GM12875 (cell line): ENCODE measurements around the gene ZDHHC11B.

Experiments used
- H3K4me3 ChIP-seq: one replicate; pipeline ENCODE4 v1.5.1; 2011; ENCODE audit warnings: low read depth, low read length, control low read depth
- TF ChIP-seq, protein P1 (sequence below): IDR thresholded peaks from 2 replicates; pipeline ENCODE4 v1.5.1; 2011; ENCODE audit warnings: low read depth, mild to moderate bottlenecking, control low read depth, inconsistent platforms, low read length, moderate library complexity, borderline replicate concordance; ENCODE audit not compliant: insufficient read depth

ZDHHC11B gene

DNA sequence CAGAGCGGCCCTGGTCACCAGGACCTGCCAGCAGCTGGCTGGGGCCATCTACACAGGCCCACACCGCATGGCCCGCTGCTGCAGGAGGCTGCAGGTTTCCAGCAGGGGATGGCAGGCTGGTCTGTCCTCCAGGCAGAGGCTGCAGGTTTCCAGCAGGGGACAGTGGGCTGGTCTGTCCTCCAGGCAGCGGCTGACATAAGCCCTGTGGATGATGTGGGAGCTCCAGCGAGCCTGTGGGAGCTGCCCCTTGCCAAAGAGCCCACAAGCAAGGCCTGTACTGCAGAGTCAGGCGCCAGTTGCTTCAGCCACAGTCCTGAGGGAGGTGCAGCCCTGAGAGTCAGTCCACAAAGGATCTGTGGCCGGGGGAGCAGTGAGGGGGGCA lies 109.9 kb downstream of the ZDHHC11B start:
- no peak overlapping the region for H3K4me3 ChIP-seq
- TF ChIP-seq, protein P1, sequence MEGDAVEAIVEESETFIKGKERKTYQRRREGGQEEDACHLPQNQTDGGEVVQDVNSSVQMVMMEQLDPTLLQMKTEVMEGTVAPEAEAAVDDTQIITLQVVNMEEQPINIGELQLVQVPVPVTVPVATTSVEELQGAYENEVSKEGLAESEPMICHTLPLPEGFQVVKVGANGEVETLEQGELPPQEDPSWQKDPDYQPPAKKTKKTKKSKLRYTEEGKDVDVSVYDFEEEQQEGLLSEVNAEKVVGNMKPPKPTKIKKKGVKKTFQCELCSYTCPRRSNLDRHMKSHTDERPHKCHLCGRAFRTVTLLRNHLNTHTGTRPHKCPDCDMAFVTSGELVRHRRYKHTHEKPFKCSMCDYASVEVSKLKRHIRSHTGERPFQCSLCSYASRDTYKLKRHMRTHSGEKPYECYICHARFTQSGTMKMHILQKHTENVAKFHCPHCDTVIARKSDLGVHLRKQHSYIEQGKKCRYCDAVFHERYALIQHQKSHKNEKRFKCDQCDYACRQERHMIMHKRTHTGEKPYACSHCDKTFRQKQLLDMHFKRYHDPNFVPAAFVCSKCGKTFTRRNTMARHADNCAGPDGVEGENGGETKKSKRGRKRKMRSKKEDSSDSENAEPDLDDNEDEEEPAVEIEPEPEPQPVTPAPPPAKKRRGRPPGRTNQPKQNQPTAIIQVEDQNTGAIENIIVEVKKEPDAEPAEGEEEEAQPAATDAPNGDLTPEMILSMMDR: no peak

DNA sequence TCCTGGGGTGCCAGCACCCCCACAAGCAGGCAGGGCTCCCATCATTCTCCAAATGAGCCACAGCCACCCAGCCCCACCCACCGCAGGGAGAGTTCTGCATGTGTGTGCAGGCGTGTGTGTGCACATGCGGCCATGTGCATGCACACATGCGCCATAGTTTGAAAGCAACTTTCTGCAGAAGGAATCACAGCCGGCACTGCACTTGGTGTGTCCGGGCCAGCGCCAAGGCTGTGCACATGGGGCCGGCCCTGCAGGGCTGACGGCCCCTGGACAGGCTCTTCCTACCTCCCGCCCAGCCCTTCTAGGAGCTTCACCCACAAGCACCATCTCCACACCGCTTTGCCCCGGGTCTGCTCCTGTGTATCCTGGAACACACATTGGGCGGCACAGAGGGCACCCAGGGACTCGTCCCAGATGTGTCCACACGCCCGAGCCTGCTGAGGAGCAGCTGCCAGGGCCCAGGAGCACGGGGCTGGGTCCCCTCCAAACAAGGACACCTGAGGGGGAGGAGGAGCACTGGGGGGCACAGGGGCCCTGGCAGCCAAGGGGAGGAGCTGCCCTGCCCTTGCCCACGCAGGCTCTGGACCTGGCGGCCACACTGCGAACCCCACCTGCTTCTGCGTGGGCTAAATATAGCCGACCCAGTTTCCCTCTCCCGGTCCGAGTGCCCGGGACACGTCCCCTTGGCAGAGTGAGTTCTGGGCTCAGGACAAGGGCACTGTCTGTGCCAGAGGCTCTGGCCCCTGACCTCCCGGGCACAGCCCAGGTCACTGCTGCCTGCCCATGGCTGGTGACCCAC lies 110.5 kb downstream of the ZDHHC11B start:
- TF ChIP-seq, protein P1: no peak
- no peak overlapping the region for H3K4me3 ChIP-seq

DNA sequence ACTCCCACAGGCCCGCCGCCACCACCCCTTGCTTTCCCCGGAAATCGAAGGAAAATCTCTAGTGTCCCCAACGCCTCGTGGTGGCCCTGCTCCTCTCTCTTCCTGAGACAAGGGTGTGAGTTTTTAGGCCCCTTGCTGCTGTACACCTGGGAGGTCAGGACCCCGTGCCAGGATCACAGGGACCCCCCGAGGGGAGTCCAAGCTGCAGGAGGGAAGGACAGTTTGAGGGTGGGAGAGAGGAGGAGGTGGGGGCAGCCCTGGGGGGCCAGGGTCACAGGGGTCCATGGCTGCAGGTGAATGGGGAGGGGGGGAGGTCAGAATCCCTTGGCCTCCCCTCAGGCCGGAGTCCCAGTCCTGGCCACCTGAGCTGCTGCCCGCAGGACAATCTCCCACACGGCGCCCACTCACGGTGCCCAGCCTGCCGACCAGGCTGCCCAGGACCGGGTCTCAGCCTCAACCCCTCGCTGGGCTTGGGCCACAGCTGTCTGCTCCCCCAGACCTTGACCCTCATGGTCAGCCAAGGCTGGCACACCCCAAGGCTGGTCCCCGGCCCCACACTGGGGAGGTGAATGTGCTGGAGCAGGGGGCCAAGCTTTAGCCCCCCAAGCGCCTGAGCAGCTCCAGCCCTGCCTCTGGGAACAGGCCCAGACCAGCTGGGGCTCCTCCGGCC lies 111.2 kb downstream of the ZDHHC11B start:
- H3K4me3 ChIP-seq: no peak overlapping the region
- TF ChIP-seq, protein P1: no peak

DNA sequence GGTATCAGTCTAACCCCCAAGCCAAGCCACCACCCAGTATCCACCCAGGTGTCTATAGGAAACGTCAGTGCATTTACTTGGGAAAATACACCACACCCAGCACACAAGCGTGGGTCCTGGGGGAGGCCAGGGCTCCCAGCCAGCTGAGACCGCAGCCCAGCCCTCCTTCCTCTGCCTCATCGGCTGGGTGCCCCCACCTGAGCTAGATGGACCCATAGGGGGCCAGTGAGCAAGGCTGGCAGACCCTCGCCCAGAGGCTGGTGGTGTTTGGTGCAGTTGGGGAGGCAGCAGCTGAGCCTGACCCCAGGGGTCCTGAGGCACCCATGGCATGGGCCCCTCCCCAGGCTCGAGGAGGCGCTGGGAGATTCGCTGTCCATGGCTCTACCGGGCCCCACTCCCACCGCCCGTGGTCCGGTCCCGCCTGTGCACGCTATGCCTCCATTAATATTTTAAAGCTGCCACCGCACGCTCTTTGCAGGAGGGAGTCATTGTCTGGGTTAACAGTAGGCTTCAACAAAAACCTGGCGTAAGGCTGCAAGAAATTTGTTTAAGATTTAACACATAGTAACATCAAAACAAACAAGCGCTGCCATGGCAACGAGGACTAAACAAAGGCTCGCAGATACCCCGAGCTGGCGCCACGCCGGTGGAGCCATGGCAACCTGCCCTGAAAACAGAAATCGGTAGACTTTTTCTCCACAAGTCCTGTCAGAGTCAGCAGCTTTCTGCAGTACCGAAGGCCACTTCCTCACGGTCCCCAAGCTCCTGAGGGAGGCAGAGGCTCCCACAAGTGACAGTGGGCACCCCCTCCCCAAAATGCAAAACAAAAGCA lies 112.0 kb downstream of the ZDHHC11B start:
- H3K4me3 ChIP-seq: no peak overlapping the region
- TF ChIP-seq, protein P1: no peak

DNA sequence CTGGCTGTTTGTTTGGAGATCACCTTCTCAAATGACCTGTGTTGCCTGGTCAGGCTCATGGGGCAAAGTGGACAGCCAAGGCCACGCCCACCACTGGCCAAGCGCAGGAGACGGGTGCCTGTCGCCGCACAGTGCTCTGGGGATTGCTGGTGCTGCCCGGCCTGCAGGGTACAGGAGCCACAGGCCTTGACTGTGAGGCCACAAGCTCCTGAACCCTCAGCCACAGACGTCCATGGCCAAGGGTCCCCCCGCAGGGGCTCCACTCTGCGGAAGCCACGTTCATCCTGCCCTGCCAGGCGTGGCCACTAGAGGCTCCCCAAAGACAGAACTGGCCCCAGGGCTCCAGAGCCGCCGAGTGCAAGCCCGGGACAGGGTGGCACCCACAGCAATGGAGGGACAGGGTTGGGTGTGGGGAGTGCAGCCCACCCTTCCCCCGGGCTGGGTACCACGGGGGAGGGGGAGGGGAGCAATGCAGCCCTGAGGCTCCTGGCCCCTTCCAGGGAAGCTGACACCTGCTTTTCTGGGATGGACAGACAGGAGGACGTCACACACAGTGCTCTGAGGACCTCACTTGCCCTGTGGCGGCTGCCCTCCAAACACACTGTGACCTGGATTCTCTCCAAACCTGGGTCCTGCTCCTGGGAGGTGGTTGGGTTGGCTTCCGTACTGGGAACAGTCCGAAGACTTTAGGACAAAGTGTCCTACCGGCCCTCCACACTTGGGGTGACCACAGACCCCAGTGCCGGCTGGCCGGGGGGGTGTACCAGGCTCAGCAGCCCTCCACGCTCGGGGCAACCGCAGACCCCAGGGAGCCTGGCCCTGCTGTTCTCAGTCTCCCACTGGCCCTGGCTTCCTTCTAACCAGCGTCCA lies 112.8 kb downstream of the ZDHHC11B start:
- H3K4me3 ChIP-seq: no peak overlapping the region
- TF ChIP-seq, protein P1: peak; percentile 92
